ENCODE results near the gene SPON1. TPM values are rescaled to one million over a fixed set of nuclear protein-coding genes. Genes with fewer than 3 reads are reported as not detected.
"Not testable (repeated sequence)": the region's sequence is repeated elsewhere in the genome, so short reads cannot be mapped to it uniquely, and the experiment has no call there.

The SPON1 gene
- total and polyA plus RNA-seq, 2 donors (not counting 1 experiment from before 2014, with no cell fraction given): 0.30 TPM; not detected in 1

- TF ChIP-seq CTCF (IDR thresholded peaks at IDR 0.05) (no peak), EZH2 (IDR thresholded peaks at IDR 0.05; ENCODE audit: borderline replicate concordance, insufficient read depth, low read depth, low read length, poor library complexity, severe bottlenecking) (no peak)
- peaks cover 21% of the 10 kb centered on the region for H3K4me1 Mint-ChIP-seq
- Histone ChIP-seq H2AFZ (ENCODE audit: insufficient read depth, low read depth, low read length, poor library complexity, severe bottlenecking) (no peak overlapping the region), H3K36me3 (replicated peaks in 1 of 2; ENCODE audit: control extremely low read depth in 1 of 2, control insufficient read depth in 1 of 2, extremely low read depth in 1 of 2, insufficient read depth in 2 of 2, low read length in 1 of 2) (no peaks in the 10 kb centered on the region), H3K27ac (ENCODE audit: low read length in 2 of 2) (no peak overlapping the region), H3K9me3 (ENCODE audit: control extremely low read depth in 1 of 3, control insufficient read depth in 2 of 3, insufficient read depth in 1 of 3, low read length in 2 of 3) (no peaks in the 10 kb centered on the region), H3K79me2 (ENCODE audit: control insufficient read depth, insufficient read depth, low read length) (no peaks in the 10 kb centered on the region), H3K27me3 (replicated peaks in 1 of 4; ENCODE audit: control extremely low read depth in 1 of 4, control insufficient read depth in 3 of 4, insufficient read depth in 4 of 4, low read length in 3 of 4) (no peaks in the 10 kb centered on the region), H3K9ac (ENCODE audit: low read length) (no peak overlapping the region), H3K4me3 (ENCODE audit: control extremely low read depth in 1 of 5, extremely low read depth in 1 of 5, insufficient read depth in 1 of 5, low read depth in 2 of 5, low read length in 4 of 5) (no peak overlapping the region), H4K20me1 (ENCODE audit: control insufficient read depth, insufficient read depth, low read length, poor library complexity, severe bottlenecking) (no peaks in the 10 kb centered on the region), H3K4me1 (ENCODE audit: control insufficient read depth in 2 of 2, insufficient read depth in 2 of 2, low read length in 2 of 2) (peaks cover 16 to 17% of the 10 kb centered on the region in 2 donors), H3K4me2 (replicated peaks; ENCODE audit: low read depth, low read length, poor library complexity, severe bottlenecking) (no peak overlapping the region)
- ChIA-PET POLR2A (no interaction called here), CTCF (no interaction called here)
- no peak for ATAC-seq (ENCODE audit: low read depth)
- peaks cover 34% of the 10 kb centered on the region for H3K27me3 Mint-ChIP-seq
- intact Hi-C loops (cut with micrococcal nuclease): no loop called here
- no peak for DNase-seq
- H3K9me3 Mint-ChIP-seq (ENCODE audit: insufficient read depth): peaks cover 4% of the 10 kb centered on the region
- H3K4me3 Mint-ChIP-seq: no peak overlapping the region
- no peak overlapping the region for H3K27ac Mint-ChIP-seq
- WGBS (ENCODE audit: insufficient coverage): 100% methylated on average over 1 of the region's 6 CpGs
Observed at GRCh38 chr11:14081581-14082231, 119.2 kb downstream of the SPON1 start.

- H3K79me2 ChIP-seq (ENCODE audit: control insufficient read depth, insufficient read depth, low read length): no peaks in the 10 kb centered on the region
- H3K9me3 Mint-ChIP-seq (ENCODE audit: insufficient read depth): peaks cover 4% of the 10 kb centered on the region
- H3K36me3 ChIP-seq (replicated peaks in 1 of 2; ENCODE audit: control extremely low read depth in 1 of 2, control insufficient read depth in 1 of 2, extremely low read depth in 1 of 2, insufficient read depth in 2 of 2, low read length in 1 of 2): no peaks in the 10 kb centered on the region
- no peak for ATAC-seq (ENCODE audit: low read depth)
- H3K27me3 ChIP-seq (replicated peaks in 1 of 4; ENCODE audit: control extremely low read depth in 1 of 4, control insufficient read depth in 3 of 4, insufficient read depth in 4 of 4, low read length in 3 of 4): no peaks in the 10 kb centered on the region
- H3K27ac Mint-ChIP-seq: no peak overlapping the region
- no peak overlapping the region for H3K4me2 ChIP-seq (replicated peaks; ENCODE audit: low read depth, low read length, poor library complexity, severe bottlenecking)
- H4K20me1 ChIP-seq (ENCODE audit: control insufficient read depth, insufficient read depth, low read length, poor library complexity, severe bottlenecking): no peaks in the 10 kb centered on the region
- no peaks in the 10 kb centered on the region for H3K9me3 ChIP-seq (ENCODE audit: control extremely low read depth in 1 of 3, control insufficient read depth in 2 of 3, insufficient read depth in 1 of 3, low read length in 2 of 3)
- no peak overlapping the region for H3K27ac ChIP-seq (ENCODE audit: low read length in 2 of 2)
- peaks cover 40% of the 10 kb centered on the region for H3K27me3 Mint-ChIP-seq
- CTCF ChIA-PET: no interaction called here
- H3K4me1 Mint-ChIP-seq: peaks cover 21% of the 10 kb centered on the region
- H2AFZ ChIP-seq (ENCODE audit: insufficient read depth, low read depth, low read length, poor library complexity, severe bottlenecking): no peak overlapping the region
- TF ChIP-seq EZH2 (IDR thresholded peaks at IDR 0.05; ENCODE audit: borderline replicate concordance, insufficient read depth, low read depth, low read length, poor library complexity, severe bottlenecking) (no peak), CTCF (IDR thresholded peaks at IDR 0.05) (no peak)
- peaks cover 16 to 17% of the 10 kb centered on the region in 2 donors for H3K4me1 ChIP-seq (ENCODE audit: control insufficient read depth in 2 of 2, insufficient read depth in 2 of 2, low read length in 2 of 2)
- H3K9ac ChIP-seq (ENCODE audit: low read length): no peak overlapping the region
- POLR2A ChIA-PET: no interaction called here
- intact Hi-C loops (cut with micrococcal nuclease): no loop called here
- 90% methylated on average over 2 of the region's 5 CpGs for WGBS (ENCODE audit: insufficient coverage)
- H3K4me3 Mint-ChIP-seq: no peak overlapping the region
- H3K4me3 ChIP-seq (ENCODE audit: control extremely low read depth in 1 of 5, extremely low read depth in 1 of 5, insufficient read depth in 1 of 5, low read depth in 2 of 5, low read length in 4 of 5): no peak overlapping the region
- no peak for DNase-seq
Observed at GRCh38 chr11:14082338-14082737, 119.8 kb downstream of the SPON1 start.

GRCh38 chr11:14088861-14089260 lies 126.3 kb downstream of the SPON1 start:
- not testable (repeated sequence) for H3K4me3 ChIP-seq (ENCODE audit: control extremely low read depth in 1 of 5, extremely low read depth in 1 of 5, insufficient read depth in 1 of 5, low read depth in 2 of 5, low read length in 4 of 5)

More at GRCh38 chr11:14088861-14089260, 126.3 kb downstream of the SPON1 start:
- intact Hi-C loops (cut with micrococcal nuclease); CTCF ChIA-PET; DNase-seq; H3K9me3 ChIP-seq (ENCODE audit: control extremely low read depth in 1 of 3, control insufficient read depth in 2 of 3, insufficient read depth in 1 of 3, low read length in 2 of 3); H3K4me1 ChIP-seq (ENCODE audit: control insufficient read depth in 2 of 2, insufficient read depth in 2 of 2, low read length in 2 of 2); H3K4me2 ChIP-seq (replicated peaks; ENCODE audit: low read depth, low read length, poor library complexity, severe bottlenecking); H3K27ac ChIP-seq (ENCODE audit: low read length in 2 of 2); H3K27ac Mint-ChIP-seq; ATAC-seq (ENCODE audit: low read depth); H3K4me1 Mint-ChIP-seq; POLR2A ChIA-PET; H3K36me3 ChIP-seq (replicated peaks in 1 of 2; ENCODE audit: control extremely low read depth in 1 of 2, control insufficient read depth in 1 of 2, extremely low read depth in 1 of 2, insufficient read depth in 2 of 2, low read length in 1 of 2); H3K79me2 ChIP-seq (ENCODE audit: control insufficient read depth, insufficient read depth, low read length); H4K20me1 ChIP-seq (ENCODE audit: control insufficient read depth, insufficient read depth, low read length, poor library complexity, severe bottlenecking); H3K4me3 Mint-ChIP-seq; H3K9ac ChIP-seq (ENCODE audit: low read length); H3K9me3 Mint-ChIP-seq (ENCODE audit: insufficient read depth); H3K27me3 ChIP-seq (replicated peaks in 1 of 4; ENCODE audit: control extremely low read depth in 1 of 4, control insufficient read depth in 3 of 4, insufficient read depth in 4 of 4, low read length in 3 of 4); H2AFZ ChIP-seq (ENCODE audit: insufficient read depth, low read depth, low read length, poor library complexity, severe bottlenecking): not testable (repeated sequence)
- H3K27me3 Mint-ChIP-seq: peaks cover 42% of the 10 kb centered on the region
- no CpG with 5 or more reads among the region's 2 CpGs for WGBS (ENCODE audit: insufficient coverage)

Measured in B cell (primary cell).